HepG2 (cell line): Measurements from ENCODE around the gene MAGI1. TPM values are rescaled to one million over a fixed set of nuclear protein-coding genes. Genes with fewer than 3 reads are reported as not detected.

Source experiments
- ATAC-seq: fragments of 200-7000 bp; cut with Tn5 transposase; 3 replicates; pipeline ENCODE4 v1.9.1; 2020; ENCODE audit warnings: mild to moderate bottlenecking, moderate library complexity
- BruUV-seq: library from RNA; stranded (reverse); fragments of 400-500 nt; replicated peaks from 2 replicates; lab custom pipeline; 2021; lab: Mats Ljungman, UMichigan
- CTCF ChIA-PET: fragments of 300-600 bp; formaldehyde crosslinking; extraction: SDS; loops from one replicate; lab custom pipeline; 2021; ENCODE audit warnings: low total read pairs, inconsistent platforms, low intra/inter-chr PET ratio; lab: Yijun Ruan, JAX
- POLR2A ChIA-PET: fragments of 350-600 bp; sonication (Branson Sonifier 250); formaldehyde crosslinking; loops from one replicate; lab custom pipeline; 2020; ENCODE audit warnings: antibody characterized with exemption, inconsistent platforms; lab: Yijun Ruan, JAX
- DNase-seq: peaks from one replicate; pipeline ENCODE4 v3.0.0-alpha.2; 2015; ENCODE audit warnings: low spot score
- FAIRE-seq: peaks from 3 replicates; lab custom pipeline; 2011; peaks lifted over from hg19 to GRCh38; lab: Jason Lieb, UNC
- H2AFZ ChIP-seq: one replicate; pipeline ENCODE4 v1.6.1; 2011; ENCODE audit warnings: low read length, inconsistent platforms
- H3K27ac ChIP-seq: fragments of 300-600 bp; 3 replicates; pipeline ENCODE4 v1.8.0; 2011; ENCODE audit warnings: mixed run types, mild to moderate bottlenecking, mixed read lengths, low read length, inconsistent platforms; ENCODE audit not compliant: insufficient read depth; ENCODE audit errors: extremely low read length
- H3K27me3 ChIP-seq, 2 experiments: fragments of 200-600 bp in 1 of 2; 2 replicates in 1 of 2; 3 replicates in 1 of 2; pipeline versions ENCODE4 v1.6.0 to v1.8.0; 2011; ENCODE audit warnings: low read length in 2 of 2, mild to moderate bottlenecking in 2 of 2, moderate library complexity in 2 of 2, inconsistent platforms in 1 of 2; ENCODE audit not compliant: insufficient read depth in 2 of 2, control insufficient read depth in 1 of 2
- H3K36me3 ChIP-seq, 2 experiments: fragments of 200-600 bp in 1 of 2; replicated peaks in 1 of 2; 2 replicates in 1 of 2; 3 replicates in 1 of 2; pipeline versions ENCODE4 v1.5.1 to v1.8.0; 2011; ENCODE audit warnings: low read length in 2 of 2, inconsistent platforms in 1 of 2; ENCODE audit not compliant: insufficient read depth in 2 of 2, control insufficient read depth in 1 of 2
- H3K4me1 ChIP-seq: 2 replicates; pipeline ENCODE4 v1.5.1; 2012; ENCODE audit warnings: low read length, inconsistent platforms; ENCODE audit not compliant: insufficient read depth
- H3K4me2 ChIP-seq: 2 replicates; pipeline ENCODE4 v1.6.0; 2011; ENCODE audit warnings: low read depth, low read length, inconsistent platforms
- H3K4me3 ChIP-seq, 3 experiments: fragments of 200-600 bp in 1 of 3; sonication (generic), shearing (Covaris generic) in 1 of 3; replicated peaks in 1 of 3; 2 replicates each; pipeline ENCODE4 v1.5.1; 2011 to 2016; ENCODE audit warnings: low read length in 3 of 3, inconsistent platforms in 2 of 3, low read depth in 2 of 3, mild to moderate bottlenecking in 2 of 3, control low read depth in 1 of 3, mixed read lengths in 1 of 3; ENCODE audit not compliant: insufficient read depth in 1 of 3
- H3K79me2 ChIP-seq: one replicate; pipeline ENCODE4 v1.6.1; 2011; ENCODE audit warnings: low read length, inconsistent platforms; ENCODE audit not compliant: insufficient read depth
- H3K9ac ChIP-seq: 2 replicates; pipeline ENCODE4 v1.6.0; 2011; ENCODE audit warnings: mild to moderate bottlenecking, low read depth, low read length, inconsistent platforms; ENCODE audit not compliant: insufficient read depth
- H3K9me3 ChIP-seq: 2 replicates; pipeline ENCODE4 v1.5.1; 2012; ENCODE audit warnings: mild to moderate bottlenecking, low read length
- H4K20me1 ChIP-seq: 2 replicates; pipeline ENCODE4 v1.6.0; 2011; ENCODE audit warnings: inconsistent platforms, mild to moderate bottlenecking, low read length, moderate library complexity; ENCODE audit not compliant: insufficient read depth
- BRCA1 ChIP-seq: sonication (generic); formaldehyde crosslinking; IDR thresholded peaks from 2 replicates; pipeline ENCODE4 v1.4.0; 2020; ENCODE audit warnings: missing genetic modification reagents
- BRD4 ChIP-seq: sonication (generic); formaldehyde crosslinking; IDR thresholded peaks from 2 replicates; pipeline ENCODE4 v1.4.0; 2020; ENCODE audit warnings: missing genetic modification reagents
- CHD4 ChIP-seq: fragments of 200-600 bp; sonication (generic); IDR thresholded peaks from 2 replicates; pipeline ENCODE4 v1.7.0; 2017; ENCODE audit warnings: mild to moderate bottlenecking, low read length, borderline replicate concordance
- ELF1 ChIP-seq: sonication (generic); formaldehyde crosslinking; IDR thresholded peaks from 2 replicates; pipeline ENCODE4 v1.4.0; 2020; ENCODE audit warnings: missing genetic modification reagents
- GATA4 ChIP-seq: sonication (generic); IDR thresholded peaks from 2 replicates; pipeline ENCODE4 v1.6.1; 2016; ENCODE audit warnings: antibody characterized with exemption, low read depth, borderline replicate concordance
- IKZF4 ChIP-seq: sonication (generic); formaldehyde crosslinking; IDR thresholded peaks from 2 replicates; pipeline ENCODE4 v1.5.1; 2020; ENCODE audit warnings: borderline replicate concordance, mild to moderate bottlenecking, low read depth, missing genetic modification reagents; ENCODE audit errors: not compliant biosample characterization
- IRX3 ChIP-seq: sonication (generic); formaldehyde crosslinking; IDR thresholded peaks from 2 replicates; pipeline ENCODE4 v1.8.1; 2023; ENCODE audit warnings: mild to moderate bottlenecking, low read depth, missing genetic modification reagents, borderline replicate concordance
- MXD4 ChIP-seq: IDR thresholded peaks from 2 replicates; pipeline ENCODE4 v1.6.1; 2016; ENCODE audit warnings: mild to moderate bottlenecking, missing biosample characterization, missing genetic modification reagents
- SIN3A ChIP-seq: IDR thresholded peaks from 2 replicates; pipeline ENCODE4 v1.6.1; 2011; ENCODE audit warnings: low read depth, mild to moderate bottlenecking, control low read depth, low read length, borderline replicate concordance
- SMARCC2 ChIP-seq: fragments of 450-650 bp; IDR thresholded peaks from 2 replicates; pipeline ENCODE4 v1.6.1; 2017; ENCODE audit warnings: antibody characterized with exemption, mild to moderate bottlenecking
- ZFAT ChIP-seq: sonication (generic); formaldehyde crosslinking; conservative IDR thresholded peaks from 2 replicates; pipeline ENCODE4 v1.8.1; 2023; ENCODE audit warnings: missing genetic modification reagents, inconsistent platforms
- ZNF337 ChIP-seq: sonication (generic); formaldehyde crosslinking; IDR thresholded peaks from 2 replicates; pipeline ENCODE4 v1.5.1; 2020; ENCODE audit warnings: missing genetic modification reagents, low read depth, mild to moderate bottlenecking, borderline replicate concordance
- ZNF572 ChIP-seq: sonication (generic); formaldehyde crosslinking; IDR thresholded peaks from 2 replicates; pipeline ENCODE4 v1.5.1; 2020; ENCODE audit warnings: mild to moderate bottlenecking, missing genetic modification reagents
- WGBS: methylation state at CpG from one replicate; pipeline ENCODE4 v1.1.6; 2017; ENCODE audit warnings: low lambda C conversion rate; 5-methylcytosine and 5-hydroxymethylcytosine counted together
- in situ Hi-C: cut with HindIII; loops from 2 replicates; pipeline ENCODE4 v1.10.0; 2017; ENCODE audit warnings: low pct_unique_long_range_greater_than_20kb; ENCODE audit not compliant: extremely low pct_ligation_motif_present
- intact Hi-C: fragments of 100-400 bp; cut with micrococcal nuclease; formaldehyde crosslinking; loops from one replicate; pipeline ENCODE4 v1.10.0; 2022; ENCODE audit not compliant: unreplicated experiment
- polyA plus RNA-seq, 8 experiments: library from polyadenylated mRNA; depleted of rRNA in 3 of 8; stranded (reverse) in 7 of 8; unstranded in 1 of 8; fragments of >200 nt; fragmentation: Illumina TruSeq in 4 of 8; extraction: Trizol in 4 of 8; gene quantifications; 2 replicates each; pipeline versions ENCODE4 v1.2.1 to v1.2.3, GENCODE V29; 2011 to 2016; ENCODE audit warnings: low read depth in 4 of 8, missing spikeins in 1 of 8, mixed read lengths in 1 of 8; ENCODE audit not compliant: insufficient read depth in 1 of 8
- total RNA-seq, 5 experiments: library from RNA; depleted of rRNA; stranded (reverse); fragments of >200 nt; fragmentation: Illumina TruSeq; extraction: Trizol; gene quantifications; 2 replicates each; pipeline ENCODE4 v1.2.3, GENCODE V29; 2016; ENCODE audit warnings: low read depth in 1 of 5
- TF ChIP-seq, protein P1 (sequence below): sonication (generic); formaldehyde crosslinking; IDR thresholded peaks from 2 replicates; pipeline ENCODE4 v1.5.0; 2020; ENCODE audit warnings: missing genetic modification reagents
- TF ChIP-seq, protein P2 (sequence below): IDR thresholded peaks from 2 replicates; pipeline ENCODE4 v1.6.1; 2016; ENCODE audit warnings: missing biosample characterization, missing genetic modification reagents, low read depth

The MAGI1 gene
- total and polyA plus RNA-seq, 2 of the 13 experiments (the other 11 are each of a cell fraction or from before 2014, with no cell fraction given), result 22.2 to 26.0 TPM

DNA sequence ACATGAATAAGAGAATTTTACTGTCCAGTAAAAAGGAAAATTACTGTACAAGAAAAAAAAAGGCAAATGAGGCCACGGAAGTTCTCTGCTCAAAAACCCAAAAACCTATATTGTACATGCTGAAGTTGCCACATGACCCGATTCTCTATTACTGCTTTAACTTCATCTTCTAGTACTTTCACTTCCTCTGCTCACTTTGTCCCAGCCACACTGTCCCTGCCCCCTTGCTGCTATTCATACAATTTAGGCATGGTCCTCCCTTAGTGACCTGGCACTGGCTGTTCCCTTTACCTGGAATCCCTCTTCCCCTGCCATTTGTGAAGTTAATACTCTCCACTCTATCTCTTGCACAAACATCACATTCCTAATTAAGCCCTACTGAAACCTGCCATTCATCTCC, 457.4 kb downstream of the MAGI1 start:
- FAIRE-seq, result no peak
- Histone ChIP-seq H3K27ac (no peak overlapping the region), H3K9ac (no peak overlapping the region), H3K9me3 (no peaks in the 10 kb centered on the region), H3K27me3 (no peaks in the 10 kb centered on the region), H4K20me1 (peaks cover 20% of the 10 kb centered on the region), H3K79me2 (peaks cover 9% of the 10 kb centered on the region), H3K4me3 (no peak overlapping the region), H3K36me3 (no peaks in the 10 kb centered on the region), H3K4me2 (no peak overlapping the region), H3K4me1 (peaks cover 27% of the 10 kb centered on the region), H2AFZ (no peak overlapping the region)
- BruUV-seq, result no TSS peak
- DNase-seq, result no peak
- CTCF ChIA-PET, result no interaction called here
- in situ Hi-C loops, result no loop called here
- TF ChIP-seq ZFAT (CRISPR knock-in tag) (no peak), GATA4 (no peak), BRCA1 (CRISPR knock-in tag) (no peak), SIN3A (no peak), SMARCC2 (no peak), ZNF572 (CRISPR knock-in tag) (no peak), MXD4 (no peak), ELF1 (CRISPR knock-in tag) (no peak), CHD4 (no peak), IRX3 (CRISPR knock-in tag) (no peak), ZNF337 (CRISPR knock-in tag) (no peak), BRD4 (CRISPR knock-in tag) (no peak), IKZF4 (no peak)
- TF ChIP-seq, protein P1, sequence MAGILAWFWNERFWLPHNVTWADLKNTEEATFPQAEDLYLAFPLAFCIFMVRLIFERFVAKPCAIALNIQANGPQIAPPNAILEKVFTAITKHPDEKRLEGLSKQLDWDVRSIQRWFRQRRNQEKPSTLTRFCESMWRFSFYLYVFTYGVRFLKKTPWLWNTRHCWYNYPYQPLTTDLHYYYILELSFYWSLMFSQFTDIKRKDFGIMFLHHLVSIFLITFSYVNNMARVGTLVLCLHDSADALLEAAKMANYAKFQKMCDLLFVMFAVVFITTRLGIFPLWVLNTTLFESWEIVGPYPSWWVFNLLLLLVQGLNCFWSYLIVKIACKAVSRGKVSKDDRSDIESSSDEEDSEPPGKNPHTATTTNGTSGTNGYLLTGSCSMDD (CRISPR knock-in tag), result no peak
- TF ChIP-seq, protein P2, sequence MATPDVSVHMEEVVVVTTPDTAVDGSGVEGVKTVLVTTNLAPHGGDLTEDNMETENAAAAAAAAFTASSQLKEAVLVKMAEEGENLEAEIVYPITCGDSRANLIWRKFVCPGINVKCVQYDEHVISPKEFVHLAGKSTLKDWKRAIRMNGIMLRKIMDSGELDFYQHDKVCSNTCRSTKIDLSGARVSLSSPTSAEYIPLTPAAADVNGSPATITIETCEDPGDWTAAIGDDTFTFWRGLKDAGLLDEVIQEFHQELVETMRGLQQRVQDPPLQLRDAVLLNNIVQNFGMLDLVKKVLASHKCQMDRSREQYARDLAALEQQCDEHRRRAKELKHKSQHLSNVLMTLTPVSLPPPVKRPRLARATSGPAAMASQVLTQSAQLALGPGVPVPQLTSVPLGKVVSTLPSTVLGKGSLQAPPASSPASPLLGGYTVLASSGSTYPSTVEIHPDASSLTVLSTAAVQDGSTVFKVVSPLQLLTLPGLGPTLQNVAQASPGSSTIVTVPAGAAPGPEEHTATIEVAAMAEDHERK (CRISPR knock-in tag), result no peak
- intact Hi-C loops, result no loop called here
- POLR2A ChIA-PET, result no interaction called here
- WGBS, result 100% methylated on average over 2 of the region's 2 CpGs
- no peak for ATAC-seq
